HG03442 (cell line): ENCODE results near the gene NCAPG2.
"Not testable (repeated sequence)": the region's sequence is repeated elsewhere in the genome, so short reads cannot be mapped to it uniquely, and the experiment has no call there.

Experiments used
- ATAC-seq: cut with Tn5 transposase; IDR thresholded peaks from one replicate; pipeline ENCODE4 v1.9.1; 2021; ENCODE audit warnings: mild to moderate bottlenecking, moderate library complexity; ENCODE audit not compliant: unreplicated experiment

The NCAPG2 gene

DNA sequence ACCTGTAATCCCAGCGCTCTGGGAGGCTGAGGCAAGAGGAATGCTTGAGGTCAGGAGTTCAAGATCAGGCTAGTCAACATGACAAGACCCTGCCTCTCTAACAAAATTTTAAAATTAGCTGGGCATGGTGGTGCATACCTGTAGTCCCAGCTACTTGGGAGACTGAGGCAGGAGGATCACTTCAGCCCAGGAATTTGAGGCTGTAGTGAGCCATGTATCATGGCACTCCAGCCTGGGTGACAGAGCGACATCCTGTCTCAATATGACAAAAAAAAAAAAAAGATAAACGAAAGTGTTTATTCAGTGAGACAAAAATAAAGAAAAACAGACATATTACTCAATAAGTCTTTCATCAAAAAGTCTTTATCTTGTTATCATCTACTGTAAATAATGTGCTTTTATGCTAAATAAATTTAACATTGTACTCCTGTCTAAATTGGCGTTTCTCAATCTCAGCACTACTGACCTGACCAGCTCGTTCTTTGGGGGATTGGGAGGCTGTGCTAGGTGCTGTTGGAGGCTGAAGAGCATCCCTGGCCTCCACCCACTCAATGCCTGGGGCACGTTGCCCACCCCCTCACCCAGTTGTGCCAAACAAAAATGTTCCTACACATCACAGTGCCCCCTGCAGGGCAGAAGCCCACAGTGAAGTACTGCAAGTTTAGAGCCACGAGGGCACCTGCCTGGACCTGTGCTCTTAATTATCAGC lies 57.7 kb downstream of the NCAPG2 start:
- ATAC-seq = no peak

DNA sequence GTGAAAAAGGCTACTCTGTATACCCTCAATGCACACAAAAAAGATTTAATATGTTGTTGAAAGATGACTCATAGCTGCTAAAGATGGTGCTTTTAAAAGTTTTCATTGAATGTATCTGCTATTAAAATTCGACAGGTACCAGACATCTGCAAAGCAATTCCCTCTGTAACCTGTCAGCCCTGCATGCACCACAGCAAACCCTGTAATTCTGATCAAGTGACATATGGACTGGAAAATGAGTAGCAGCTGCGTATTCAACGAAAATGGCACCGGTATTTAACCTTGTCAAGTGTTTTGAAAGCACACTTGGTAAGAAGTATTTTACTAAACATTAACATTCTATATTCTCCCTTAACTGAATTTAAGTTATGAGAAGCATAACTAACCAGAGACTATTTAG lies 58.8 kb downstream of the NCAPG2 start:
- no peak for ATAC-seq

DNA sequence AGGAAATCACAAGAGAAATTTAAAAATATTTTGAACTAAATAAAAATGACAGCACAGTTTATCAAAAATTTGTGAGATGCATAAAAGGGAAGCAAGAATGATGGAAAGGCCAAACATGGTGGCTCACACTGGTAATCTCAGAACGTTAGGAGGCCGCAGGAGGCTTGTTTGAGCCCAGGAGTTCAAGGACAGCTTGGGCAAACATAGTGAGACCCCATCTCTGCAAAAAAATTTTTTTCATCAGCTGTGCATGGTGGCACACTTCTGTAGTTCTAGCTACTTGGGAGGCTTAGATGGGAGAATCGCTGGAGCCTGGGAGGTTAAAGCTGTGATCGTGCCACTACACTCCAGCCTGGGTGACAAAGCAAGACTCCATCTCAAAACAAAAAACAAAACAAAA lies 62.5 kb downstream of the NCAPG2 start:
- ATAC-seq = no peak

DNA sequence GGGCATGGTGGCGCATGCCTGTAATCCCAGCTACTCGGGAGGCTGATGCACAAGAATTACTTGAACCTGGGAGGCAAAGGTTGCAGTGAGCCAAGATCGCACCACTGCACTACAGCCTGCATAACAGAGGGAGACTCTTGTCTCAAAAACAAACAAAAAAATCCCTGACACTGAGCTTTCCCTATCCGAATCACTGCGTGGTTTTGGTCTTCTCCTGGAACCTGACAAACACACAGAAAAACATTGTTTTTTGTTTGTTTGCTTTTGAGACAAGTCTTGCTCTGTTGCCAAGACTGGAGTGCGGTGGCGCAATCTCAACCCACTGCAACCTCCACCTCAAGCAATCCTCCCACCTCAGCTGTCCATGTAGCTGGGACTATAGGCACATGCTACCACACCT lies 66.6 kb downstream of the NCAPG2 start:
- ATAC-seq = no peak

DNA sequence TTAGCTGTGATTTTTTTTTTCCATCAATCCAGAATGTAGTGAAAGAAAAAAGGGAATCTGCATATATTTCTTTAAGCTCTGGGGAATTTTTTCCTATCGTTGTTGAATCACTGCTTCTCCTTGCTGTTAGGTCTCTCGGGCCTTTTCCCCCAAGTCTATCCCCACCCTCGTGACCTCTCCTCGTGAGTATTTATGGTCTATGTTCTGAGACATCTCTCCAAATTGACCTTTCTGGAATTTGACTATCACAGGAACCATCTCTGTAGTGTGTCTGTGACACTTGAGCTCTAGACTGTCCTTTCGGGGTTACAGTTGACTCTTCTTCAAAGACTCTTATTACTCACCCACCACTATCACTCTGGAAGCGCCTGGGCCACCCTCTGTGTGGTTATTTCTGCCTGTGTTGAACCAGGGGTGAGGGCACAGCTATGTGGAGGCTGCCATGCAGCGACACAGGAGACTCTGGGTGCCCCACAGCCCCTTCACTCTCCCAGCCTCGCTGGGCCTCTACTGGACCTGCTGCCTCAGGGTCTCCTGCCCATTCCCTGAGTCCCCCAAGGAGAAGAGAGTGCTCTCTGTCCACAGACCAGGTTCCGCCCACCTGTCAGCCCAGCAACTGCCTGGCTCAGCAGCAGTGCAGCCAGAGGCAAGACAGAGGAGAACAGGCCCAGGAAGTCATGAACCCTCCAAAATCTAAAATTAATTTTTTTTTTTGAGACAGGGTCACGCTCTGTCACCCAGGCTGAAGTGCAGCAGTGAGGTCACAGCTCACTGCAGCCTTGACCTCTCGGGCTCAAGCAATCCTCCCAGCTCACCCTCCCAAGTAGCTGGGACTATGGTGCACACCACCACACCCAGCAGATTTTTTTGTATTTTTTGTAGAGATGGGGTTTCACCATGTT lies 71.3 kb downstream of the NCAPG2 start:
- ATAC-seq = peak; percentile 71

DNA sequence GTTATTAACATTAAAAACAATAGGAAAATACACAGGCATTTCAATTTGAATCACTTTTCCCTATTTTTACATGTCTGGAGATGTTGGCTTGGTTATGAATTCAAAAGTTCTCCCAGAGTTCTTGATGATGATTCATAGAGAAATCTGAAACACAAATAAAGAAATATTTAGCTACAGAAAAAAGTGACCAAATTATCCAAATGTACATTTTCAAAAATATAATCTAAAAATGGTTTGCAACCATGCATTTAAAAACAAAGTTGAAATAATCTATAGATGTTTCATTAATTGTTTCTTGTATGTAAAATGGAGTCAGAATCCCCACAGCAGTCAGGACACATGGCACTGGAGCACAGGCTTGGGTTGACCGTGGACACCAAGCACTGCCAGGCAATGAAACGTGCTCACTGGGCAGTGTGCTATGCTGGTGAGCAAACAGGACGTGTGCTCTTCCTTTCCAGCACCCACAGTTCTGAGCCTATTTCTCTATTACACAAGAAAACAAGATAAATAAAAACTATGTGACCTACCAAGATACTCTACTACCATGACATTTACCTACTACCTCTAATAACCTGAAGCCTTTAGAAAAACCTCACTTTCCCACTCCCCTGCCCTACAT lies 72.9 kb downstream of the NCAPG2 start:
- no peak for ATAC-seq

DNA sequence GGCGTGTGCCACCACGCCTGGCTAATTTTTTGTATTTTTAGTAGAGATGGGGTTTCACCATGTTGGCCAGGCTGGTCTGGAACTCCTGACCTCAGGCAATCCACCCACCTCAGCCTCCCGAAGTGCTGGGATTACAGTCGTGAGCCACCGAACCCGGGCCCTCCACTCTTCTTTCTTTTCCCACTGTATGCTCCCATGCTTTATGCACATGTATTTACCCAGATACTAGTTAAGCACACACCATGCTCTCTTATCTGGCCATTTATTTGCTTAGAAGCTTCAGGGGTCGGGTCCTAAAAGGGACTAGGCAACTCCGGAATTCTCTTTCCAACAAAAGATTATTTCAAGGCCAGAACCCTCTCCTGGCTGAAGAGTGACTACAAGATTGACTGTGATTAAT lies 78.3 kb downstream of the NCAPG2 start:
- not testable (repeated sequence) for ATAC-seq

DNA sequence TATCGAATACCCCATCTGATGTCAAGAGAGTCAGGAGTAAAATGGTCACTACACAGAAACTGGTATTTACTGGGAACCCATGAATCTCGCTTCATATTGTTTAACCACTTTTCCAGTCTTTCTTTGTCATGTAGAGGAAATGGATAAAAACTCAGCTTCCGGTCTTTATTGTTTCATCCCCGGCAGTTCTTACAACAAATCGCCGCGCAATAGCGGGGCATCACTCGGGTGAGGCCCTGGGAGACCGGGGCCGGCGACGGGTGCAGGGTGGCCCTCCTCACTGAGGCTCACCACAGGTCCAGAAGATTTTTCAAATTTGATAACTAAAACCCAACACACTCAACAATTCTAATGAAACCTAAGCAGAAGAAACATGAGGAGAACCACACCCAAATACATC lies 81.4 kb downstream of the NCAPG2 start:
- ATAC-seq = no peak

DNA sequence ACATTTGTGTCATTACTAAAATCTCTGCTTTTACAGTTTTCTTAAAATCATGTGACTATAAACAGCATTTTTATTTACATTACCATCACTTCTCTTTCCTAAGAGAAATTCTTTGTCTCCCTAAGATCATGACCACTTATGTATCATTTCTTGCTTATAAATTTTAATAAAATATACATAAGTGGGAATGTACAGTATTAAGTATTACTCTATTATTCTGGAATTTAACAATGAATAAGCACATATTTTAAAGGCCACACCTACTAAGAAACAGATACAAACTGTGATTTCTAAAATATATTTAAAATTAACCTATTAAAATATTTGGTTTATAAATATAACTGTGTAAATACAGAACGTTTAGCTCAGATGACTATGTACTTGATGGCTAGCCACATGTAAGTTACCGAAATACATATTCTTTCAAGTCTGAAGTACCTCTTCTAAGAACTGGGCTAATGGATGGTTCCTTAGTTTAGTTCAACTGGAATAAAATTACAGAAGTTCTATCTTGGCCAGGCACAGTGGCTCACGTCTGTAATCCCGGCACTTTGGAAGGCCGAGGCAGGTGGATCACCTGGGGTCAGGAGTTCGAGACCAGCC lies 83.7 kb downstream of the NCAPG2 start:
- no peak for ATAC-seq

DNA sequence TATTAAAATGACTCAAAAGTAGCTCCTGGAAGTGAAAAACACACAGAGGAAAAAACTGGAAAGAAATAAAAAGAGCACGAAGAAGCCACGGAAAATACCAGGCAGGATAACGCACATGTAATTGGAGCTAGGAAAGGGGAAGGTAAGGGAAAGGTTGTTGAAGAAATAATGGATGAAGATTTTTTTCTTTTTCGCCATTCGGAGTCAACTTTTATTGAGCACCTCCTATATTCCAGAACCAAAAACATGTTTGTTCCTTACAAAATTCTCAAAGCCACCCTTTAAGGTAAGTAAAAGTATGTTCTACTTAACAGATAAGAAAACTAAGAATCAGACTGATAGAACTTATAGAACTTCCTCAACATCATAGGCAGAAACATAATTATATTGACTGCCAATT lies 84.2 kb downstream of the NCAPG2 start:
- no peak for ATAC-seq

DNA sequence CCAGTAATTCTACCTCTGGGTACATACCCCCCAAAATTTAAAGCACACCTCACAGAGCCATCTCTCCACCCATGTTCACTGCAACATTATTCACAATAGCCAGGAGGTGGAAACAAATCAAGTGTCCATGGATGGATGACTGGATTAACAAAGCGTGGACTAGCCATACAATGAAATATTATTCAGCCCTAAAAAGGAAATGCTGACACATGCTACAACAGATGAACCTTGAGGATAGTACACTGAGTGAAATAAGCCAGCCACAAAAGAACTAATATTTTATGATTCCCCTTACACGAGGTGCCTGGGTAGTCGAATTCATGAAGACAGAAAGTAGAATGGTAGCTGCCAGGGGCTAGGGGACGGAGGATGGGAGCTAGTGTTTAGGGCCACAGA lies 85.9 kb downstream of the NCAPG2 start:
- ATAC-seq = no peak

DNA sequence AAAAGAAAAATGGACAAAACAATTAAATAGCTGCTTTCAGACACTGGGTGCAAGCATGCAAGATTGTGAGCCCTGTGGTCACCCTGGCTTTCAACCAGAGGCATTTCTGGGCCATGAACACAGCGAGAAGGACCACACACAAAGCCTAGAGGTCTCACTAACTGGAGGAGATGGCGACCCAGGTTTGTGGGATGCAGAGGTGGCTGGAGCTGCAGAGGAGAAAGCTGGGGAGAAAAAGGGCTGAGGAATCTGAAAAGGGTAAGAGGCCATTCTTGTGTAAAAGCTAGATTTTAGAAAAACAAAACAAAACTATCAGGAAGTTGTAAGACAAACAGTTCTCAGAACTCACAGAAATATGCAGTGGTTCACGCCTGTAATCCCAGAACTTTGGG lies 86.9 kb downstream of the NCAPG2 start:
- no peak for ATAC-seq

DNA sequence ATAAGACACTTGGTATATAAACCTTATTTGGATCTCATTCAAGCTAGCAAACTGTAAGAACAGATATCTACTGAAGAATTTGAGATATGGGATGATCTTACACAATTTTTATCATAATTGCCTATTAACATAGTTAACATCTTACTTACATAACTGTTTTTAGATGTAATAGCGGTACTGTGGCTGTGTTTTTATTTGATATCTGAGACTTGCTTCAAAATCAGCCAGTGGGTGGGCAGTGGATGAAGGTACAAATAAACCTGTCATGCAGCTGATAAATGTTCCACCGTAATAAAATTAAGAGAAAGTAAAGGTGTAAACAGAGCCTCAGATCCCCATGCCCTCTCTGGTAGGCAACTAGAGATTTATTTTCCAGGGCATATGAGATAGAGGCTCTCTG lies 88.6 kb downstream of the NCAPG2 start:
- ATAC-seq = no peak

DNA sequence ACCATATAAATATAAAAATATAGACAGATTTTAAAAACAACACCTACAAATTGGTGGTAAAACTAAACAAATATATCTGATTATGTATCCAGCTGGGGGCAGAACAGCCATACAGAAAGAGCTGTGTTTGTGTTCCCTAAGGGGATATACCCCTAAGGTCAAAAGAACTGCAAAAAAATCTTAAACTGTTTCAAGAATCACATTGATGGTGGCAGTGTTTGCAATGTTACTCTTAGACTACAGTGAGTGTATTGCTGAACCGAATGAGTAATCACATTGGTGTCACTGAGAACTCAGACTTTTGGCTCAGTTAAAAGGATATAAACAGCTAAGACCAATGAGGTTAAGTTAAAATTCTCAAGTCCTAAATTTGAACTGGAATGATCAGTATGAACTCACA lies 89.9 kb downstream of the NCAPG2 start:
- ATAC-seq = no peak

DNA sequence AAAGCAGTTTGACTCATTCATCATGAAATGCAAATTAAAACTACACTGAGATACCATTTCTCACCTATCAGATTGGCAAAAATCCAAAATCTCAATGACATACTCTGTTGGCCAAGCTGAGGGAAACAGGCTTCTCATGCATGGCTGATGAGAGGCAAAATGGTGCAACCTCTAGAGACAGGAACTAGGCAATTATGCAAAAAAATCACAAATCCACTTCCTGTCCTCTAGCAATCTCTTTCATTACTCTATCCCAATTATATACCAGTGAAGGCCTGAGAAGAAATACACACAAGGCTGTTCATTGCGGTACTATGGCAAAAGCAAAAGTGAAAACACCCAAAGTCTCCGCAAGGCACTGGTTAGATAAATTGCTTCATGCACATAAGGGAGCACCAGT lies 91.1 kb downstream of the NCAPG2 start:
- ATAC-seq = peak; percentile 92

DNA sequence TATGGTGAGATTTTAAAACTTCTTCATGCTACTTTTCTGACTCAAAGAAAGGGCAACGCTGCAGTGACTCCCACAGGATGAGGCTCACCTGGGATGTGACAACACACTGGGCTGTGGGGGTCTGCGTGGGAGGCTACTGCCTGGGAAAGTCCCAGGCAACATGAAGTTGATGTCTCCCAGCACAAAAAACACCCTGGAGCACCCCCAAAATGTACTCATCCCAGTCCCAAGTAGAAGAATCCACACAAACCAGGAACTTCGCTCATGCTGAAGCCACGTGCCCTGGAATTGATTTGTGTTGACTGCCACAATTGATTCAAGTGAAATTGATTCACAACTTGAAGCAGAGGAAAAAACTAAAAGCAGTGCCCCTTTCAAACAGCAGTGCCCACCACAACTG lies 92.1 kb downstream of the NCAPG2 start:
- no peak for ATAC-seq

DNA sequence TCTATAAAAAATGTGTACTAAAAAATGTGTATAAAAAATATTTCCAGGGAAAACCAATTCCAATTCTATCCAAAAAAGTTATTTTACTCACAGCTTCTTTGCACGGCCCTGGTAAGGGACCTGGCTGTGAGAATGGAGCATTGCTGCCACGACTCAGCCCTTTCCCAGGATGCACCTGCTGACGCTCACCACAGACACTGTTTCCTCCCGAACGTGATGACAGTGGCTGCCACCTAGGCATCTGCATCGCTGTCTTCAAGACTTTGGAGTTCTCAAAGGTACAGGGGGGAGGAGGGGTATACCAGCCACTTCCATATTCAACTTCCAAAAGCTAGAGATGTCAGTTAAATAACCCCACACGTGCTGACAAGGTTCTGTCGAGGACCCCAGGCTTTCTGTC lies 93.1 kb downstream of the NCAPG2 start:
- ATAC-seq = no peak

DNA sequence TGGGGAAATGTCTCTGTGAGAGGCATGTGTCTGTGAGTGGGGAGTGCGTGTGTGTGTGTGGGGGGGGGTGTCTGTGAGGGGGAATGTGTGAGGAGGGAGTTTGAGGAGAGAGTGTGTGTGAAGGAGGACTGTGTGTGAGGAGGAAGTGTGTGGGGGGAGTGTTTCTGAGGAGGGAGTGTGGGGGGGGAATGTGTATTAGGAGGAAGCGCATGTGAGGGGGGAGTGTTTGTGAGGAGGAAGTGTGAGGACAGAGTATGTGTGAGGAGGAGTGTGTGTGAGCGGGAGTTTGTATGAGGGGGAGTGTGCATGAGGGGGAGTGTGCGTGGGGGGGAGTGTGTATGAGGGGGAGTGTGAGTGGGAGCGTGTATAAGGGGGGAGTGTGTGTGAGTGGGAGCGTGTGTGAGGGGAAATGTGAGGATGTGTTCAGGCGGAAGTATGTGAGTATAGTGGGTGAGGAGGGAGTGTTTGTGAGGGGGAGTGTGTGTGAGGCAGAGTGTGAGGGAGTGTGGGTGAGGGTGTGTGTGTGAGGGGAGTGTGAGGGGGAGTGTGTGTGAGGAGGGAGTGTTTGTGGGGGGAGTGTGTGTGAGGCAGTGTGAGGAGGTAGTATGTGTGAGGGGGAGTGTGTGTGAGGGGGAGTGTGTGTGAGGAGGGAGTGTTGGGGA lies 95.2 kb downstream of the NCAPG2 start:
- no peak for ATAC-seq

DNA sequence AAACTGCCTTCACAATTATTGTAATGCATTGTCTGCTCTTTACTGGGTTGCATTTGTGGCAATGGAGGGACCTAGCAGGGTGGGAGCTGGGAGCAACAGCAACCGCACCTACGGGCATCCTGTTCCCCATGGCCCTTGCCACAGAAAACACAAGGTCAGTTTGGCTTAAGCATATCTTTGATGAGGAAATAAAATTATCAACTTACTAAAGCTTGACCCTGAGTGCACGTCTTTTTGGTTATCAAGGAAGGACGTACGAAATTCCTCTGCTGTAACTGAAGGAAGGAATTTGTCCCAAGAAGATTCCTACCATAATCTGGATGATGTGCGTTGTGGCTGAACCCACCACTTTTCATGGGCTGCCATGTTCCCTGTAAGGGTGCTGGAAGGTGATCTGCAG lies 97.0 kb downstream of the NCAPG2 start:
- no peak for ATAC-seq

DNA sequence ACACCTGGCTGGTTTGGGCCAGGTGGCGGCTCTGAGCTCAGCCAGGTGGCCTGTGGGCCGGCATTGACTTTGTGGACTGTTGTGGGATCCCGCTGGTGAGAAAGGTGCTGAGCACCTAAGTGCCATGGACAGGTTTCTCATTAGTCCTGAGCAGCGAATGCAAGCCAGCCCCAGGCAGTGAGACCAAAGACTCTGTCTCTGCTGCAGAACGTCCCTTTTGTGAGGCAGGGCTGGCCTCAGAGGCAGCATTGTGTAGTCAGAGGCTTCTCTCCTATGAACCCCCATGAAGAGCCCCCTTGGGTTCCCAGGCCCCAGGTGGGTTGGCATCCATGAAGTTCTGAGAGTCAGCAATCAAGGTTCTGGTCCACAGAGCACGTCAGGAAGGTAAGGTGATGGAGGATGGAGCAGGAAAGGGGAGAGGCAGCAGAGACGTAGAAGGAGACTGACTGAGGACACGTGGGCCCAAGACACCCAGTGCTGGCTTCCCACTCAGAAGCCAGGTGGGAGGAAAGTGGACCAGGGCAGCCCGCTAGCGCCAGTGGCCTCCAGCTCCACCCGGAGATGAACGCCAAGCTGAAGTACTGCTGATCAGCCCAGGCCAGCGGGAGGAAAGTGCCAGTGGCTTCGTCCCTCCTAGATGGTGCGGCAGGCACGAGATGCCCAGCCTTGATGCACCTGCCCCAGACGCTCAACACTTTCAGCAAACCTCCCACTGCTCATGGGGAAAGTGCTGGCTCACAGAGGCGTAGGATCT lies 97.8 kb downstream of the NCAPG2 start:
- no peak for ATAC-seq
